Activated CD8-positive, alpha-beta T cell treated with anti-CD3 and anti-CD28 coated beads for 36 hours (primary cell): Measurements from ENCODE around the gene BLOC1S3. TPM values are rescaled to one million over a fixed set of nuclear protein-coding genes. Genes with fewer than 3 reads are reported as not detected.

Experiments used
- ATAC-seq: fragments of 200-7000 bp; cut with Tn5 transposase; one replicate; pipeline ENCODE4 v1.10.0; 2021; ENCODE audit warnings: mild to moderate bottlenecking, moderate library complexity
- CTCF ChIA-PET: fragments of 350-600 bp; sonication (Branson Sonifier 250); formaldehyde crosslinking; loops from one replicate; lab custom pipeline; 2021; ENCODE audit warnings: antibody characterized with exemption; lab: Charles Lee
- POLR2A ChIA-PET: fragments of 350-600 bp; sonication (Branson Sonifier 250); formaldehyde crosslinking; loops from one replicate; lab custom pipeline; 2021; ENCODE audit warnings: antibody characterized with exemption; lab: Charles Lee
- DNase-seq: peaks from one replicate; pipeline ENCODE4 v3.0.0-alpha.2; 2020
- H3K27ac Mint-ChIP-seq: one replicate; pipeline ENCODE4 v1.8.0; 2021; ENCODE audit warnings: mild to moderate bottlenecking, mixed read lengths
- H3K27me3 Mint-ChIP-seq: one replicate; pipeline ENCODE4 v1.8.0; 2021; ENCODE audit warnings: mixed read lengths
- H3K36me3 Mint-ChIP-seq: one replicate; pipeline ENCODE4 v1.8.0; 2021; ENCODE audit warnings: low read depth, mixed read lengths
- H3K4me1 Mint-ChIP-seq: one replicate; pipeline ENCODE4 v1.8.0; 2021; ENCODE audit warnings: low read depth, mixed read lengths
- H3K4me3 Mint-ChIP-seq: one replicate; pipeline ENCODE4 v1.8.0; 2021; ENCODE audit warnings: mild to moderate bottlenecking, moderate library complexity, mixed read lengths
- H3K9me3 Mint-ChIP-seq: one replicate; pipeline ENCODE4 v1.8.0; 2021; ENCODE audit warnings: mixed read lengths
- intact Hi-C: fragments of 100-400 bp; cut with micrococcal nuclease; formaldehyde crosslinking; loops from one replicate; pipeline ENCODE4 v1.10.0; 2022
- total RNA-seq, 2 experiments: library from RNA; stranded (reverse); gene quantifications; one replicate each; pipeline ENCODE4 v1.2.3, GENCODE V29; 2021
- TF ChIP-seq, protein P1 (sequence below): fragments of 200-600 bp; IDR thresholded peaks from one replicate; pipeline ENCODE4 v1.8.0; 2022; ENCODE audit warnings: antibody characterized with exemption, mild to moderate bottlenecking

BLOC1S3 gene
- total RNA-seq, 2 experiments from 2014 or later: 8.9 to 10.8 TPM

- ChIA-PET POLR2A (interaction anchor here (0.8 to 1.1 kb wide), 2 partner anchors 18 to 68 kb away, joined by 3 read pairs; partner anchors contain the start of genes BLOC1S3 and TRAPPC6A), CTCF (no interaction called here)
- Mint-ChIP-seq H3K9me3 (no peaks in the 10 kb centered on the region), H3K27ac (no peak overlapping the region), H3K27me3 (peaks cover 10% of the 10 kb centered on the region), H3K4me1 (peaks cover 14% of the 10 kb centered on the region), H3K4me3 (no peak overlapping the region), H3K36me3 (no peaks in the 10 kb centered on the region)
- TF ChIP-seq, protein P1, sequence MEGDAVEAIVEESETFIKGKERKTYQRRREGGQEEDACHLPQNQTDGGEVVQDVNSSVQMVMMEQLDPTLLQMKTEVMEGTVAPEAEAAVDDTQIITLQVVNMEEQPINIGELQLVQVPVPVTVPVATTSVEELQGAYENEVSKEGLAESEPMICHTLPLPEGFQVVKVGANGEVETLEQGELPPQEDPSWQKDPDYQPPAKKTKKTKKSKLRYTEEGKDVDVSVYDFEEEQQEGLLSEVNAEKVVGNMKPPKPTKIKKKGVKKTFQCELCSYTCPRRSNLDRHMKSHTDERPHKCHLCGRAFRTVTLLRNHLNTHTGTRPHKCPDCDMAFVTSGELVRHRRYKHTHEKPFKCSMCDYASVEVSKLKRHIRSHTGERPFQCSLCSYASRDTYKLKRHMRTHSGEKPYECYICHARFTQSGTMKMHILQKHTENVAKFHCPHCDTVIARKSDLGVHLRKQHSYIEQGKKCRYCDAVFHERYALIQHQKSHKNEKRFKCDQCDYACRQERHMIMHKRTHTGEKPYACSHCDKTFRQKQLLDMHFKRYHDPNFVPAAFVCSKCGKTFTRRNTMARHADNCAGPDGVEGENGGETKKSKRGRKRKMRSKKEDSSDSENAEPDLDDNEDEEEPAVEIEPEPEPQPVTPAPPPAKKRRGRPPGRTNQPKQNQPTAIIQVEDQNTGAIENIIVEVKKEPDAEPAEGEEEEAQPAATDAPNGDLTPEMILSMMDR: no peak
- DNase-seq (no peak), ATAC-seq (no peak)
- intact Hi-C loops: no loop called here
These were observed 18.6 kb upstream of the BLOC1S3 start for GRCh38 chr19:45159971-45160324.

DNA sequence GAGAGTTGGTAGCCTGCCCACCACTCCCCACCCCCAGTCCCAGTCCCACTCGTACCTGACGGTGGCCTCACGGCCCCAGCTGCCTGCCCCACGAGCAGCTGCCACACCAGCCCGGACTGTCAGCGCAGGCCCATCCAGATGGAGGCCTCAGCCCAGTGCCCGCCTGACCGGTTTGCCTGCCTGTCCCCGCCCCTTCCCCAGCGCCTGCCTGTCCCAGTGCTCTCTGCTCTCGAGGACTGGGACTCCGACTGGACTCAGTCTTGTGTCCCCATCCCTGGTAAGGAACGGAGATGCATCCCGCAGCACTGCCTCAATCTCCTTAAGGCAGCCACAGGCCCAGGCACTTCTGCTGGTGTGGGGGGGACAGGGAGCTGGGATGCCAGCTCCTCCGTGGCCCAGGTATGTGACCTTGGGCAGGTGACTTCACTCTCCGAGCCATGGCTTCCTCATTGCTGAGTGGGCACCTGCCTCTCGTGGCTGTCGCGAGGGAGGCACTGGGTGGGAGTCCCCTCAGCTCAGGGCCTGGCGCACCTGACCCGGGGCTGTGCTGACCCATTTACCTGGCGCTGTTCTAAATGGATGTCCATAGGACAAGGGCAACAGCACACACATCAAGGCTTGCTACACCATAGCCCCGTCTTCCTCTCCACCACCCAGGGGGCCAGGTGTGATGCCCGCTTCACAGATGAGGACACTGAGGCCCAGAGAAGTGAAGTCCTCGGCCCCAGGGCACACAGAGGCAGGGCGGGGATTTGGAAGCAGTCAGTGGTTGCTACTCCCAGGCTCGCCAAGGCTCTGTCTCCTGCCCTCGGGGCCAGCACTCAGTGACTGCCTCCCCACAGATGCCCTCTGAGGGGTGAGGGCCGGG is 17.5 kb upstream of the BLOC1S3 start, which contains the start of gene NKPD1:
Gene NKPD1 (minus strand): TSS at position 113 of the 868 bp plus-strand sequence. CDS start 832 bp downstream, outside the sequence.
- no peaks in the 10 kb centered on the region for H3K9me3 Mint-ChIP-seq
- DNase-seq: no peak
- POLR2A ChIA-PET: interaction anchor here (0.6 to 1.1 kb wide), 3 partner anchors 9 to 438 kb away, joined by 3 to 4 read pairs (median 3); no protein-coding TSS in a partner anchor
- intact Hi-C loops: no loop called here
- TF ChIP-seq, protein P1: no peak
- peaks cover 6% of the 10 kb centered on the region for H3K27me3 Mint-ChIP-seq
- CTCF ChIA-PET: no interaction called here
- no peak within 1 kb of the TSS for H3K27ac Mint-ChIP-seq
- ATAC-seq: no peak
- H3K4me1 Mint-ChIP-seq: peaks cover 14% of the 10 kb centered on the region
- no peaks in the 10 kb centered on the region for H3K36me3 Mint-ChIP-seq
- H3K4me3 Mint-ChIP-seq: no peak within 1 kb of the TSS

DNA sequence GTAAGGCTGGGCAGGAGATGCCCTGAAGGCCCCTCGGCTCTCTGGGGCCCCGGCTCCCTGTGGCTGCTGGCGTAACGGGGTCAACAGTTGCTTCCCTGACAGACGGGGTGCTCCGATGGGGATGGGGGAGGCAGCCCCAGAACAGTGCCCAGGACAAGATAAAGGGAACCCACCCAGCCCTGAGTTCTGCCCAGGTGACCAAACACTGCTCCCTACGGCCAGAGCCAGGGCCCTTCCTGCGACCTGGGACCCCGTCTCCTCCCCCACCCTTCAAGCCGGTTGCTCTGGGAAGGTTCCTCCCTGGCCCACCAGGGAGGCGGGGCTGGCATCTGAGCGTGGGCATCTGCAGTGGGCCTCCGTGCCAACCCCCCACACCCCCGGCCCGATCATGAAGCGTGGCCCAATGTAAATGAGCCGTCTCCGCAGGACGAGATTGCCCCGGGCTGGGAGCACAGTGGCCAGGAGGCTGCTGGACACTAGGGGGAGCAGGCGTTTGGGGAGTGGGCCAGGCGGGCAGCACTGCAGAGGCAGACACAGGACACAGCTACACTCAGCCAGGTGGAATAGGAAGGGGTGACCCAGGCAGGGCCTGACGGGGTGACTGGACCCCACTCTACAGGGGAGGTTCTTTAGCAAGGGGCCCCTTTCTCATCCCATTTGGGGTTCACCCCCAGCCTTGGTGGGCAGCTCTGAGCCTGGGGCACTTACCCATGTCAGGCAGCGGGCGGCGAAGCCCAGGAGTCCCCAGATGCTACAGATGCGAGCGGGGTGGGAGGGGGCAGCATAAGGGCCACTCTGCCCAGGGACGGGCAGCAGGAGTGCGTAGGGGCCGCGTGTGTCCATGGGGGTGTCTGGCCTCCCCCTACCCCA is 16.6 kb upstream of the BLOC1S3 start:
- TF ChIP-seq, protein P1: no peak
- H3K27me3 Mint-ChIP-seq: peaks cover 6% of the 10 kb centered on the region
- ChIA-PET CTCF (no interaction called here), POLR2A (interaction anchor here (0.6 kb wide), 1 partner anchor 438 kb away, joined by 4 read pairs; no protein-coding TSS in a partner anchor)
- DNase-seq: no peak
- H3K4me3 Mint-ChIP-seq: no peak overlapping the region
- no peak overlapping the region for H3K27ac Mint-ChIP-seq
- H3K9me3 Mint-ChIP-seq: no peaks in the 10 kb centered on the region
- no peaks in the 10 kb centered on the region for H3K36me3 Mint-ChIP-seq
- ATAC-seq: no peak
- intact Hi-C loops: no loop called here
- H3K4me1 Mint-ChIP-seq: peaks cover 14% of the 10 kb centered on the region

- CTCF ChIA-PET: no interaction called here
- Mint-ChIP-seq H3K9me3 (no peaks in the 10 kb centered on the region), H3K36me3 (no peaks in the 10 kb centered on the region), H3K4me3 (no peak overlapping the region), H3K27ac (no peak overlapping the region), H3K27me3 (peaks cover 5% of the 10 kb centered on the region), H3K4me1 (peaks cover 14% of the 10 kb centered on the region)
- TF ChIP-seq, protein P1: no peak
- intact Hi-C loops: no loop called here
- ATAC-seq (no peak), DNase-seq (no peak)
- POLR2A ChIA-PET: no interaction called here
These were observed 15.9 kb upstream of the BLOC1S3 start for GRCh38 chr19:45162608-45163143.
